Ishikawa (cell line): ENCODE results near the gene IL1A.

ENCODE experiments used
- CEBPB ChIP-seq: IDR thresholded peaks from 2 replicates; pipeline ENCODE4 v1.6.1; 2012
- MAX ChIP-seq: IDR thresholded peaks from 2 replicates; pipeline ENCODE4 v1.6.1; 2012

The IL1A gene

GRCh38 chr2:112723995-112724394 lies 60.3 kb downstream of the IL1A start:
- TF ChIP-seq MAX (no peak), CEBPB (no peak)
